ENCODE measurements around the gene ANKRD44. TPM values are rescaled to one million over a fixed set of nuclear protein-coding genes. Genes with fewer than 3 reads are reported as not detected.

Gene ANKRD44
- polyA plus RNA-seq, 2 of the 4 experiments (the other 2 are of a cell fraction) = 0.97 to 5.9 TPM

- ChIA-PET CTCF (no interaction called here), POLR2A (no interaction called here)
- Histone ChIP-seq H3K4me2 (no peak overlapping the region), H3K4me3 (no peak overlapping the region), H3K4me1 (no peaks in the 10 kb centered on the region), H3K9me3 (no peaks in the 10 kb centered on the region), H3K27ac (no peak overlapping the region)
- ATAC-seq (no peak), FAIRE-seq (no peak), DNase-seq (ENCODE audit: low read depth in 1 of 2, low spot score in 1 of 2) (no peak)
- no peak for TF ChIP-seq TFCP2L1 (CRISPR knock-in tag; IDR thresholded peaks at IDR 0.05)
- no peak for TF ChIP-seq ZSCAN20 (CRISPR knock-in tag; IDR thresholded peaks at IDR 0.05)
- 74% methylated on average over 5 of the region's 5 CpGs for WGBS (ENCODE audit: missing lambda C conversion rate)
Measured at GRCh38 chr2:197088694-197089093, 221.9 kb downstream of the ANKRD44 start.

GRCh38 chr2:197086500-197086899, 224.1 kb downstream of the ANKRD44 start:
- H3K9me3 ChIP-seq = no peaks in the 10 kb centered on the region
- H3K4me1 ChIP-seq = no peaks in the 10 kb centered on the region
- FAIRE-seq = no peak
- TF ChIP-seq HDAC2 (IDR thresholded peaks at IDR 0.05) (no peak), POLR2A (IDR thresholded peaks at IDR 0.05; ENCODE audit: low read length) (no peak), ZC3H11A (IDR thresholded peaks at IDR 0.05) (no peak), MAZ (IDR thresholded peaks at IDR 0.05; ENCODE audit: borderline replicate concordance, low read depth, low read length) (no peak), CEBPB (IDR thresholded peaks at IDR 0.05) (no peak), POLR2AphosphoS2 (conservative IDR thresholded peaks at IDR 0.05; ENCODE audit: low read length) (no peak), BCL3 (IDR thresholded peaks at IDR 0.05) (no peak), MYC (IDR thresholded peaks at IDR 0.05; ENCODE audit: borderline replicate concordance, low read length) (no peak), FOSB (CRISPR knock-in tag; IDR thresholded peaks at IDR 0.05) (no peak), RCOR1 (IDR thresholded peaks at IDR 0.05; ENCODE audit: low read depth, low read length) (no peak), RARB (CRISPR knock-in tag; IDR thresholded peaks at IDR 0.05) (no peak)
- no peak overlapping the region for H3K4me2 ChIP-seq
- POLR2A ChIA-PET = no interaction called here
- DNase-seq (ENCODE audit: low read depth in 1 of 2, low spot score in 1 of 2) = no peak
- no peak overlapping the region for H3K27ac ChIP-seq
- ATAC-seq = no peak
- H3K4me3 ChIP-seq = no peak overlapping the region
- CTCF ChIA-PET = interaction anchor here (0.6 to 2.1 kb wide), 2 partner anchors 27 to 1031 kb away, joined by 3 to 6 read pairs; no protein-coding TSS in a partner anchor
- WGBS (ENCODE audit: missing lambda C conversion rate) = 50% methylated on average over 4 of the region's 4 CpGs

- no peak for FAIRE-seq
- WGBS (ENCODE audit: missing lambda C conversion rate) = 78% methylated on average over 5 of the region's 5 CpGs
- no peak for ATAC-seq
- no peak overlapping the region for H3K4me2 ChIP-seq
- no peak overlapping the region for H3K4me3 ChIP-seq
- H3K27ac ChIP-seq = no peak overlapping the region
- DNase-seq (ENCODE audit: low read depth in 1 of 2, low spot score in 1 of 2) = no peak
- TF ChIP-seq CEBPB (IDR thresholded peaks at IDR 0.05) = peak in 1 of 2 experiments; percentile 50; a peak in 1 of 4 replicates
- no peak for TF ChIP-seq USF2 (IDR thresholded peaks at IDR 0.05)
- TF ChIP-seq NPAS2 (CRISPR knock-in tag; IDR thresholded peaks at IDR 0.05; ENCODE audit: borderline replicate concordance) = no peak
- no peaks in the 10 kb centered on the region for H3K4me1 ChIP-seq
- no peaks in the 10 kb centered on the region for H3K9me3 ChIP-seq
- POLR2A ChIA-PET = no interaction called here
- CTCF ChIA-PET = interaction anchor here (2.1 kb wide), 1 partner anchor 27 kb away, joined by 6 read pairs; no protein-coding TSS in a partner anchor
Measured at GRCh38 chr2:197085665-197086064, 224.9 kb downstream of the ANKRD44 start.

GRCh38 chr2:197081294-197081693, 229.3 kb downstream of the ANKRD44 start:
- DNase-seq (ENCODE audit: low read depth in 1 of 2, low spot score in 1 of 2) = no peak
- ChIA-PET POLR2A (no interaction called here), CTCF (no interaction called here)
- FAIRE-seq = no peak
- no peaks in the 10 kb centered on the region for H3K9me3 ChIP-seq
- H3K4me3 ChIP-seq = no peak overlapping the region
- H3K4me2 ChIP-seq = no peak overlapping the region
- WGBS (ENCODE audit: missing lambda C conversion rate) = 87% methylated on average over 4 of the region's 4 CpGs
- H3K27ac ChIP-seq = no peak overlapping the region
- no peak for ATAC-seq
- no peaks in the 10 kb centered on the region for H3K4me1 ChIP-seq
- TF ChIP-seq ZC3H11A (IDR thresholded peaks at IDR 0.05) (no peak), CHD2 (IDR thresholded peaks at IDR 0.05; ENCODE audit: low read length, partially characterized antibody) (no peak), FOXS1 (CRISPR knock-in tag; IDR thresholded peaks at IDR 0.05) (no peak), USF2 (IDR thresholded peaks at IDR 0.05) (no peak), MAFK (IDR thresholded peaks at IDR 0.05; ENCODE audit: partially characterized antibody) (peak; percentile 45)

Measured in A549 (cell line).